Kidney (tissue), 14 donors: ENCODE data around the gene KLHL40. TPM values are rescaled to one million over a fixed set of nuclear protein-coding genes. Genes with fewer than 3 reads are reported as not detected.

Source experiments
- DNase-seq, 5 donors: peaks; one replicate each; pipeline ENCODE4 v3.0.0-alpha.2; 2013 to 2020
- FAIRE-seq: peaks from 2 replicates; lab custom pipeline; 2012; peaks lifted over from hg19 to GRCh38; lab: Jason Lieb, UNC
- H3K27ac ChIP-seq, 2 donors: one replicate each; pipeline ENCODE4 v1.7.0; 2013; ENCODE audit warnings: low read depth in 2 of 2, low read length in 2 of 2, inconsistent platforms in 1 of 2
- H3K27me3 ChIP-seq: one replicate; pipeline ENCODE4 v1.7.1; 2013; ENCODE audit warnings: low read length, inconsistent platforms; ENCODE audit not compliant: control insufficient read depth, insufficient read depth
- H3K36me3 ChIP-seq, 3 donors: one replicate each; pipeline versions ENCODE4 v1.7.0 to v1.7.1; 2013; ENCODE audit warnings: low read length in 3 of 3, control low read depth in 1 of 3, inconsistent platforms in 1 of 3; ENCODE audit not compliant: insufficient read depth in 3 of 3, control insufficient read depth in 2 of 3
- H3K4me1 ChIP-seq, 3 donors: one replicate each; pipeline versions ENCODE4 v1.7.0 to v1.7.1; 2013; ENCODE audit warnings: low read length in 3 of 3, inconsistent platforms in 1 of 3, low read depth in 1 of 3; ENCODE audit not compliant: control insufficient read depth in 2 of 3, insufficient read depth in 2 of 3
- H3K4me3 ChIP-seq, 3 donors: one replicate each; pipeline versions ENCODE4 v1.7.0 to v1.8.1; 2013; ENCODE audit warnings: low read length in 3 of 3, control low read depth in 1 of 3, inconsistent platforms in 1 of 3
- H3K9ac ChIP-seq, 3 donors: one replicate each; pipeline versions ENCODE4 v1.7.0 to v1.7.1; 2013; ENCODE audit warnings: low read length in 3 of 3, control low read depth in 1 of 3, inconsistent platforms in 1 of 3
- H3K9me3 ChIP-seq, 3 donors: one replicate each; pipeline versions ENCODE4 v1.7.0 to v1.7.1; 2013; ENCODE audit warnings: low read length in 3 of 3, control low read depth in 1 of 3, inconsistent platforms in 1 of 3; ENCODE audit not compliant: control insufficient read depth in 2 of 3, insufficient read depth in 1 of 3
- CTCF ChIP-seq: IDR thresholded peaks from 3 replicates; pipeline ENCODE4 v1.5.1; 2012; ENCODE audit warnings: mild to moderate bottlenecking, moderate library complexity, borderline replicate concordance; ENCODE audit not compliant: insufficient read depth; ENCODE audit errors: extremely low read depth
- intact Hi-C: fragments of 100-400 bp; cut with DNase I; formaldehyde crosslinking; loops from one replicate; pipeline ENCODE4 v1.11.1; 2022
- polyA plus RNA-seq: library from polyadenylated mRNA; stranded (reverse); fragments of 350-450 nt; fragmentation: Illumina TruSeq; extraction: RNeasy Lipid Tissue Mini Kit (QIAGEN cat#74804); gene quantifications from one replicate; pipeline ENCODE4 v1.2.3, GENCODE V29; 2014; ENCODE audit warnings: low read depth, low replicate concordance; ENCODE audit not compliant: insufficient read depth
- total RNA-seq: library from RNA; stranded (reverse); fragmentation: NEBNext Ultra II Directional; extraction: Animal tissue kit (Norgen Biotek cat#: 25700); gene quantifications from one replicate; pipeline ENCODE4 v1.2.1, GENCODE V29; 2021
- donor health status: control.
- donor health status: control.
- donor health status: control.
- donor health status: control.
- donor health status: control.
- donor health status: DM: yes; HTN: yes; CAD: no.
- donor health status: Normal renal cell carcinoma (clear cell type).

The KLHL40 gene
- total and polyA plus RNA-seq, 2 donors from 2014 or later, result not detected

- TF ChIP-seq CTCF, result no peak
- no peak overlapping the region for H3K9ac ChIP-seq
- DNase-seq, result no peak
- H3K27me3 ChIP-seq, result no peaks in the 10 kb centered on the region
- no peak for FAIRE-seq
- intact Hi-C loops, result no loop called here
- no peaks in the 10 kb centered on the region for H3K36me3 ChIP-seq
- no peaks in the 10 kb centered on the region for H3K9me3 ChIP-seq
- H3K4me3 ChIP-seq, result no peak overlapping the region
- peaks cover 0 to 2% (median 0%) of the 10 kb centered on the region in 3 donors for H3K4me1 ChIP-seq
- no peak overlapping the region for H3K27ac ChIP-seq
Observed at GRCh38 chr3:42670051-42670576, 15.2 kb upstream of the KLHL40 start.

- intact Hi-C loops, result no loop called here
- Histone ChIP-seq H3K4me1 (peaks cover 0 to 2% (median 0%) of the 10 kb centered on the region in 3 donors), H3K27ac (no peak overlapping the region), H3K9me3 (no peaks in the 10 kb centered on the region), H3K27me3 (no peaks in the 10 kb centered on the region), H3K36me3 (no peaks in the 10 kb centered on the region), H3K9ac (no peak overlapping the region), H3K4me3 (no peak overlapping the region)
- no peak for TF ChIP-seq CTCF
- DNase-seq (no peak), FAIRE-seq (no peak)
Observed at GRCh38 chr3:42670670-42671069, 14.7 kb upstream of the KLHL40 start.

GRCh38 chr3:42672515-42672914, 12.8 kb upstream of the KLHL40 start:
- no peak for TF ChIP-seq CTCF
- H3K36me3 ChIP-seq, result no peaks in the 10 kb centered on the region
- peaks cover 0 to 3% (median 0%) of the 10 kb centered on the region in 3 donors for H3K9me3 ChIP-seq
- FAIRE-seq (no peak), DNase-seq (no peak)
- H3K4me3 ChIP-seq, result no peak overlapping the region
- intact Hi-C loops, result no loop called here
- no peaks in the 10 kb centered on the region for H3K27me3 ChIP-seq
- H3K27ac ChIP-seq, result no peak overlapping the region
- H3K9ac ChIP-seq, result no peak overlapping the region
- no peaks in the 10 kb centered on the region for H3K4me1 ChIP-seq

GRCh38 chr3:42673082-42673481, 12.3 kb upstream of the KLHL40 start:
- Histone ChIP-seq H3K27me3 (no peaks in the 10 kb centered on the region), H3K4me3 (no peak overlapping the region), H3K36me3 (no peaks in the 10 kb centered on the region), H3K27ac (no peak overlapping the region), H3K9ac (no peak overlapping the region), H3K9me3 (peaks cover 0 to 3% (median 0%) of the 10 kb centered on the region in 3 donors), H3K4me1 (no peaks in the 10 kb centered on the region)
- DNase-seq, result peak in 1 of 5 donors; percentile 8
- intact Hi-C loops, result no loop called here
- TF ChIP-seq CTCF, result no peak
- no peak for FAIRE-seq
